Gastrocnemius medialis (tissue), 4 donors: ENCODE measurements around the gene CAMSAP1.

Experiments
- CTCF ChIP-seq, 5 experiments: fragments of 450-650 bp in 3 of 5; fragments of 200-600 bp in 2 of 5; sonication (generic) in 2 of 5; IDR thresholded peaks in 4 of 5; conservative IDR thresholded peaks in 1 of 5; 1 replicate in 4 of 5; 2 replicates in 1 of 5; pipeline ENCODE4 v1.5.1; 2016 to 2019; ENCODE audit warnings: antibody characterized with exemption in 5 of 5, mild to moderate bottlenecking in 3 of 5, moderate library complexity in 3 of 5
- POLR2A ChIP-seq, 2 donors: fragments of 450-650 bp; IDR thresholded peaks; one replicate each; pipeline ENCODE4 v1.6.1; 2017; ENCODE audit warnings: antibody characterized with exemption in 2 of 2, mild to moderate bottlenecking in 2 of 2, moderate library complexity in 2 of 2

- TF ChIP-seq CTCF (IDR thresholded peaks at IDR 0.05 in 4 of 5, conservative IDR thresholded peaks at IDR 0.05 in 1 of 5) (no peak), POLR2A (IDR thresholded peaks at IDR 0.05) (no peak)
Observed at GRCh38 chr9:135770203-135770535, 137.2 kb downstream of the CAMSAP1 start.
